Large intestine (tissue), 3 donors: ENCODE results near the gene NMT1. TPM values are rescaled to one million over a fixed set of nuclear protein-coding genes. Genes with fewer than 3 reads are reported as not detected.

ENCODE experiments used
- DNase-seq, 2 donors: peaks; one replicate each; pipeline versions ENCODE4 v3.0.0 to v3.0.0-alpha.2; 2013
- H3K27ac ChIP-seq: one replicate; pipeline ENCODE4 v1.5.1; 2013; ENCODE audit warnings: low read length
- H3K27me3 ChIP-seq: 2 replicates; pipeline ENCODE4 v1.6.1; 2013; ENCODE audit warnings: low read length; ENCODE audit not compliant: control insufficient read depth, insufficient read depth
- H3K36me3 ChIP-seq: 2 replicates; pipeline ENCODE4 v1.6.1; 2013; ENCODE audit warnings: low read length; ENCODE audit not compliant: control insufficient read depth, insufficient read depth
- H3K4me1 ChIP-seq: one replicate; pipeline ENCODE4 v1.6.1; 2013; ENCODE audit warnings: low read length; ENCODE audit not compliant: control insufficient read depth, insufficient read depth
- H3K4me3 ChIP-seq: one replicate; pipeline ENCODE4 v1.5.1; 2013; ENCODE audit warnings: low read length
- H3K9me3 ChIP-seq: one replicate; pipeline ENCODE4 v1.6.1; 2013; ENCODE audit warnings: mild to moderate bottlenecking, low read depth, low read length, moderate library complexity; ENCODE audit not compliant: control insufficient read depth
- WGBS: methylation state at CpG from one replicate; pipeline ENCODE4 v1.1.5; 2013; ENCODE audit warnings: low lambda C conversion rate; ENCODE audit not compliant: insufficient coverage; 5-methylcytosine and 5-hydroxymethylcytosine counted together
- polyA plus RNA-seq: library from polyadenylated mRNA; unstranded; fragments of 120-200 nt; gene quantifications from one replicate; pipeline ENCODE4 v1.2.1, GENCODE V29; 2013

NMT1 gene
- polyA plus RNA-seq, 1 donor, result 51.0 TPM

DNA sequence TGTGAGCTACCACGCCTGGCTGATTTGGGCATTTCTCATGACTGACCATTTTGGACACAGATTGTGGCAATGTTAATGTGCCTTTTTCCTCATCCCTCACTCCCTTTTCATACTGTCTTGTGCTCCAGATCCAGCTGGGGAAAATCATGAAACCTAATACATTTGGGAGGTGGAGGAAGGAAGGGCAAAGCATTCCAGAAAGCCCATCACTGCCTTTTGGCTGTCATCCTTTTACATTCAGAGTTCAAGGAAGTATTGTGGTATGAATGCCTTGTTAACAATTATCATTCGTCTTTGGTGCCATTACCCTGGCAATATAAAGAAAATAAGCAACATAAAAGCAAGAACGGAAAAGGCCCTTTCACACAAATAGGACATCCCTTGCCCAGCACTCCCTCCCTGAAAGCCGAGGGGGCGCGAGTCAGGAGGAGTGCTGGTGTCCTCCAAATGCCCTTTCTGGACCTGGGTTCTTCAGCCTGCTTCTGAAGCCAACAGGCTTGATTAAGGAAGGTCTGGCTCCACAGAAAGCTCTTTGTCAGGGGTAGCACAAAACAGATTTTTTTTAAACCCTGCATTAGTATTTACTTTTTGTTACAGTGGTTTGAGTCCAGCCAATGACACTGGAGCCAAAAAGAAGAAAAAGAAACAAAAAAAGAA lies 20.1 kb downstream of the NMT1 start:
- H3K4me3 ChIP-seq, result no peak overlapping the region
- H3K27ac ChIP-seq, result no peak overlapping the region
- H3K4me1 ChIP-seq, result no peaks in the 10 kb centered on the region
- H3K27me3 ChIP-seq, result no peaks in the 10 kb centered on the region
- H3K9me3 ChIP-seq, result no peaks in the 10 kb centered on the region
- 100% methylated on average over 1 of the region's 6 CpGs for WGBS
- DNase-seq, result no peak
- peaks cover 46% of the 10 kb centered on the region for H3K36me3 ChIP-seq

GRCh38 chr17:45086391-45086790 lies 25.3 kb downstream of the NMT1 start:
- no peak for DNase-seq
- H3K36me3 ChIP-seq, result peaks cover 81% of the 10 kb centered on the region
- peaks cover 2% of the 10 kb centered on the region for H3K4me1 ChIP-seq
- no peaks in the 10 kb centered on the region for H3K9me3 ChIP-seq
- no peaks in the 10 kb centered on the region for H3K27me3 ChIP-seq
- no peak overlapping the region for H3K4me3 ChIP-seq
- WGBS, result no CpG with 5 or more reads among the region's 4 CpGs
- H3K27ac ChIP-seq, result no peak overlapping the region

DNA sequence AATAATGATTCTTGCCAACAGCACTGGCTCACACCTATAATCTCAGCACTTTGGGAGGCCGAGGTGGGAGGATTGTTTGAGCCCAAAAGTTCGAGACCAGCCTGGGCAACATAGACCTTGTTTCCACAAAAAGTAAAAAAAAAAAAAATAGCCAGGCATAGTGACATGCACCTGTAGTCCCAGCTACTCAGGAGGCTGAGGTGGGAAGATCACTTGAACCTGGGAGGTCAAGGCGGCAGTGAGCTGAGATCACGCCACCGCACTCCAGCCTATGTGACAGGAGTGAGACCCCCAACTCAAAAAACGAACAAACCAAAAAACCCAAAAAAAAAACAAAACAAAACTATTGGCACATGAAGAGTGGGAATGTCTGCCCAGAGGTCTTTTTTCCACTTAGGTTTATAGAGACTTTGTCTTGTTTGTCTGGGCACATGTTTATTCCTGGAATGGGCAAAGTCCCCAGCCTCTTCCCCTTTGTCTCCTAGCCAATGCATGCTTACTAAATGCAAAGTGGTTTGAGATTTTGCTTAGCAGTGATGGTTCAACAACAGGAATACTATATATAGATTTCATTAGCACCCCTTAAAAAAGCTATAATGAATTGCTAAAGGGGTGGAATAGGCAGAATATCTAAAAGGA lies 25.9 kb downstream of the NMT1 start:
- Histone ChIP-seq H3K27ac (no peak overlapping the region), H3K27me3 (no peaks in the 10 kb centered on the region), H3K4me3 (no peak overlapping the region), H3K4me1 (peaks cover 2% of the 10 kb centered on the region), H3K36me3 (peaks cover 81% of the 10 kb centered on the region), H3K9me3 (no peaks in the 10 kb centered on the region)
- 91% methylated on average over 4 of the region's 6 CpGs for WGBS
- no peak for DNase-seq

GRCh38 chr17:45087504-45087975 lies 26.4 kb downstream of the NMT1 start:
- H3K4me3 ChIP-seq, result no peak overlapping the region
- no peaks in the 10 kb centered on the region for H3K27me3 ChIP-seq
- no peaks in the 10 kb centered on the region for H3K9me3 ChIP-seq
- WGBS, result no CpG with 5 or more reads among the region's 3 CpGs
- H3K4me1 ChIP-seq, result peaks cover 2% of the 10 kb centered on the region
- H3K36me3 ChIP-seq, result peaks cover 81% of the 10 kb centered on the region
- no peak for DNase-seq
- no peak overlapping the region for H3K27ac ChIP-seq

- H3K27ac ChIP-seq, result no peak overlapping the region
- peaks cover 82% of the 10 kb centered on the region for H3K36me3 ChIP-seq
- WGBS, result no CpG with 5 or more reads among the region's 5 CpGs
Observed at GRCh38 chr17:45087978-45088377, 26.9 kb downstream of the NMT1 start.

DNA sequence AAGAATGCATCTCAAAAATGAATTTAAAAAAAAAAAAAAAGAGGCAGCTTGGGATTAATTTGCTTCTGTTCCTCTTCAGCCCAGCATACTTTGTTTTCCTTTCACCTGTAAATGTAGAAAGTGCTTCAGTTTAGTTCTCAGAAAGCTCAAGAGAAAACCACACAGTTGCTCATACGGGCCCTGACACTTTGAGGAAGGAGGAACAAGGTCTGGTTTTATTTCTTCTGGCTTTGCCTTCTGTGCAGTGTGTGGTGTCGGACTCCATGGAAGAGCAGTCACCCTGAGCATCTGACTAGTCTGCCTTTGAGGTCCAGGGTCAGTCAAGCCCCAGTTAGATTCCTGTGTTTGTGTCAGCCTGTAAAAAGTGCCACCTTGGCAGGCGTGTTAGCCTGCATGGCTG lies 27.6 kb downstream of the NMT1 start:
- no peak overlapping the region for H3K27ac ChIP-seq
- H3K27me3 ChIP-seq, result no peaks in the 10 kb centered on the region
- no peak overlapping the region for H3K4me3 ChIP-seq
- H3K36me3 ChIP-seq, result peaks cover 86% of the 10 kb centered on the region
- no peak for DNase-seq
- H3K9me3 ChIP-seq, result no peaks in the 10 kb centered on the region
- no CpG with 5 or more reads among the region's 3 CpGs for WGBS
- H3K4me1 ChIP-seq, result peaks cover 2% of the 10 kb centered on the region

More at GRCh38 chr17:45087978-45088377, 26.9 kb downstream of the NMT1 start:
- no peak for DNase-seq
- H3K27me3 ChIP-seq, result no peaks in the 10 kb centered on the region
- H3K4me1 ChIP-seq, result peaks cover 2% of the 10 kb centered on the region
- H3K9me3 ChIP-seq, result no peaks in the 10 kb centered on the region
- H3K4me3 ChIP-seq, result no peak overlapping the region

DNA sequence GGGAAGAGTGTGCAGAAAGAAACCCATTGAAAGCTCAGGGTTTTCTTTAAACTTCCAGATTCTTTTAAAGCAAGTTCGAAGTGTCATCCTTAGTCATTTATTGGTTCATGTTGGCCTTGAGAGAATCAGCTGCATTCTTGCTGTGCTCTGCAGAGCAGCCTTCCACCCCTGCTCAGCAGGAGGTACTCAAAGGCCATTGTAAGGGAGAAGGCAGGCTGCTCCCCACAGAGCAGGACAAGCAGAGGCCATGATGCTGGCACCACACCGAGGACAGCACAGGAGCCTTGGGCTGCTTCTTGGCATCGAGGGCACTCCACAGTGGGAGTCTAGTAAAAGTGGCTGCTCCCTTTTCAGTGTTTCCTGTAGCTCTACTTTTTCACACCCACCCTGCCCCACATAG lies 29.6 kb downstream of the NMT1 start:
- H3K27me3 ChIP-seq, result no peaks in the 10 kb centered on the region
- WGBS, result no CpG with 5 or more reads among the region's 3 CpGs
- no peak for DNase-seq
- H3K9me3 ChIP-seq, result no peaks in the 10 kb centered on the region
- H3K4me3 ChIP-seq, result no peak overlapping the region
- H3K36me3 ChIP-seq, result peaks cover 89% of the 10 kb centered on the region
- peaks cover 2% of the 10 kb centered on the region for H3K4me1 ChIP-seq
- no peak overlapping the region for H3K27ac ChIP-seq

DNA sequence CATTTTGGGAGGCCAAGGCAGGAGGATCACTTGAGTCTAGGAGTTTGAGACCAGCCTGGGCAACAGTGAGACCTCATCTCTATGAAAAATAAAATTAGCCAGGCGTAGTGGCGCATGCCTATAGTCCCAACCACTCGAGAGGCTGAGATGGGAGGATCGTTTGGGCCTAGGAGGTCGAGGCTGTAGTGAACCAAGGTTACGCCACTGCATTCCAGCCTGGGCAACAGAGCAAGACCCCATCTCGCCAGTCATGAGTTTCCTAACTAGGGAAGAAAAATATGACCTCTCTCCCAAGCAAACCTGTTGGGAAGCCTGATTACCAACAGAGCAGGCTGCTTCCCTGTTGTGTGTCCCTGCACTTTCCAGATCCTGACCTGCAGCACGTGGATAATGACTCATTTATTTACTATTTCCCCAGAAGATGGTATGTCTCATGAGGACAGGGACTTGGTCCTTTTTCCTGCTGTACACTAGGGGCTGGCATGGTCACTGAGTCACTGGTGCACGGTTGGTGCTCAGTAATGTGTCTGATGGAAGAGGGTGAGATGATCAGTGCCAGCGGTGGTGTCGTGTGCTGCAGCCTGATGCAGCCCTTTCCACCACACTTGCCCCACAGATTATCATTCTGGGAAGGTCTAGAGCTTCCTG lies 30.8 kb downstream of the NMT1 start:
- 90% methylated on average over 2 of the region's 11 CpGs for WGBS
- peaks cover 2% of the 10 kb centered on the region for H3K4me1 ChIP-seq
- no peak overlapping the region for H3K27ac ChIP-seq
- no peaks in the 10 kb centered on the region for H3K9me3 ChIP-seq
- no peaks in the 10 kb centered on the region for H3K27me3 ChIP-seq
- H3K4me3 ChIP-seq, result no peak overlapping the region
- DNase-seq, result no peak
- peaks cover 92% of the 10 kb centered on the region for H3K36me3 ChIP-seq

GRCh38 chr17:45092911-45093430 lies 31.9 kb downstream of the NMT1 start:
- H3K27ac ChIP-seq, result peak overlapping the region; percentile 49
- H3K9me3 ChIP-seq, result no peaks in the 10 kb centered on the region
- no peak overlapping the region for H3K4me3 ChIP-seq
- no CpG with 5 or more reads among the region's 6 CpGs for WGBS
- H3K27me3 ChIP-seq, result no peaks in the 10 kb centered on the region
- peak; percentile 36 for DNase-seq
- H3K36me3 ChIP-seq, result peaks cover 92% of the 10 kb centered on the region
- H3K4me1 ChIP-seq, result no peaks in the 10 kb centered on the region

DNA sequence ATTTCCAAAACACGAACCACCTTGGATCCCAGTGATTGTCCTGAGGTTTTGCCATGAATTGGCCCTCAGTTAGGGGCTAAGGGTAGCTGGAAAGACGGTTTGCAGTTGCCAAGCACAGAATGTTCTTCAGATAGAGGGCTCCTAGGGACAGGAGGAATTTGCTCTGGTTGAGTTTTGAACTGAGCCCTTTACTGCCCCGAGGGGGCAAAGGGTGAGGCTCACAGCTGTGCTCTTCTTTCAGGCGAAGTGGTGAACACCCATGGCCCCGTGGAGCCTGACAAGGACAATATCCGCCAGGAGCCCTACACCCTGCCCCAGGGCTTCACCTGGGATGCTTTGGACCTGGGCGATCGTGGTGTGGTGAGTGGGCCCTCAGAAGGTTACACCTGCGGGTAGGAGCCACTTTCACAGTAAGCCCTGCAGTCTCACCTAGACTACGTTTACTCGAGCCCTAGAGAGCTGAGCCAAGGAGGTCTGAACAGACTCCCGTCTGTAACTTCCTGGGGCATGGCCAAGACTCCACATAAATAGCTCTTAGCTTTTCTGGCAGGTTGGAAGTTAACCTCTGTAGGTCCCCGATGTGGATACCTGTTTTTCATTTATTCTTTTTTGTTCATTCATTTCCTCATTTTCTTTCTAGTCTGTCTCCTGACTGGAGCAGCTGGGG lies 32.5 kb downstream of the NMT1 start:
- Histone ChIP-seq H3K4me1 (no peaks in the 10 kb centered on the region), H3K4me3 (no peak overlapping the region), H3K9me3 (no peaks in the 10 kb centered on the region), H3K27me3 (no peaks in the 10 kb centered on the region), H3K36me3 (peaks cover 92% of the 10 kb centered on the region), H3K27ac (peak overlapping the region; percentile 49)
- no peak for DNase-seq
- WGBS, result 80% methylated on average over 1 of the region's 13 CpGs
